Neuronal stem cell (in vitro differentiated cells): Measurements from ENCODE around the gene HIPK1.

Experiments used
- DNase-seq: peaks from one replicate; pipeline ENCODE4 v3.0.0-alpha.2; 2013; ENCODE audit warnings: low spot score
- H2AFZ ChIP-seq: one replicate; pipeline ENCODE4 v1.6.1; 2013; ENCODE audit warnings: mild to moderate bottlenecking, low read length, inconsistent platforms
- H2AK5ac ChIP-seq: 2 replicates; pipeline ENCODE4 v1.6.1; 2013; ENCODE audit warnings: low read depth, mild to moderate bottlenecking, inconsistent platforms, low read length, moderate library complexity, mixed read lengths
- H2BK120ac ChIP-seq: 2 replicates; pipeline ENCODE4 v1.6.1; 2013; ENCODE audit warnings: low read depth, mild to moderate bottlenecking, inconsistent platforms, low read length, moderate library complexity, mixed read lengths
- H2BK12ac ChIP-seq: one replicate; pipeline ENCODE4 v1.6.1; 2013; ENCODE audit warnings: low read length, inconsistent platforms
- H2BK15ac ChIP-seq: 2 replicates; pipeline ENCODE4 v1.6.1; 2013; ENCODE audit warnings: mild to moderate bottlenecking, low read length, inconsistent platforms, mixed read lengths
- H2BK5ac ChIP-seq: one replicate; pipeline ENCODE4 v1.6.1; 2013; ENCODE audit warnings: inconsistent platforms, mild to moderate bottlenecking, low read length, moderate library complexity
- H3K14ac ChIP-seq: one replicate; pipeline ENCODE4 v1.6.1; 2013; ENCODE audit warnings: low read length, inconsistent platforms
- H3K18ac ChIP-seq: 2 replicates; pipeline ENCODE4 v1.6.1; 2013; ENCODE audit warnings: low read length, inconsistent platforms
- H3K23ac ChIP-seq: 2 replicates; pipeline ENCODE4 v1.6.1; 2013; ENCODE audit warnings: low read depth, mild to moderate bottlenecking, mixed read lengths, low read length, inconsistent platforms; ENCODE audit not compliant: poor library complexity
- H3K27ac ChIP-seq: replicated peaks from 3 replicates; pipeline ENCODE4 v1.5.1; 2013; ENCODE audit warnings: low read length, inconsistent platforms
- H3K27me3 ChIP-seq, 3 experiments: 2 replicates each; pipeline ENCODE4 v1.6.1; 2013; ENCODE audit warnings: low read length in 3 of 3, mild to moderate bottlenecking in 2 of 3, inconsistent platforms in 1 of 3, low read depth in 1 of 3, mixed read lengths in 1 of 3, moderate library complexity in 1 of 3; ENCODE audit not compliant: control insufficient read depth in 3 of 3, insufficient read depth in 3 of 3
- H3K36me3 ChIP-seq, 2 donors: replicated peaks in 1 of 2; 2 replicates each; pipeline ENCODE4 v1.6.1; 2013; ENCODE audit warnings: low read length in 2 of 2; ENCODE audit not compliant: control insufficient read depth in 2 of 2, insufficient read depth in 2 of 2
- H3K4ac ChIP-seq: 2 replicates; pipeline ENCODE4 v1.6.1; 2013; ENCODE audit warnings: inconsistent platforms, mild to moderate bottlenecking, low read length, moderate library complexity
- H3K4me1 ChIP-seq, 2 donors: 1 replicate in 1 of 2; 2 replicates in 1 of 2; pipeline ENCODE4 v1.6.1; 2013; ENCODE audit warnings: low read length in 2 of 2, low read depth in 1 of 2; ENCODE audit not compliant: control insufficient read depth in 2 of 2, insufficient read depth in 1 of 2
- H3K4me2 ChIP-seq: one replicate; pipeline ENCODE4 v1.6.1; 2013; ENCODE audit warnings: mild to moderate bottlenecking, low read length, inconsistent platforms; ENCODE audit not compliant: insufficient read depth, poor library complexity, severe bottlenecking
- H3K4me3 ChIP-seq, 2 donors: 2 replicates each; pipeline ENCODE4 v1.5.1; 2013; ENCODE audit warnings: low read length in 2 of 2, mild to moderate bottlenecking in 2 of 2, inconsistent platforms in 1 of 2, moderate library complexity in 1 of 2
- H3K79me1 ChIP-seq: one replicate; pipeline ENCODE4 v1.6.1; 2013; ENCODE audit warnings: low read depth, mild to moderate bottlenecking, inconsistent platforms, low read length, moderate library complexity
- H3K9ac ChIP-seq: one replicate; pipeline ENCODE4 v1.6.1; 2013; ENCODE audit warnings: mild to moderate bottlenecking, low read depth, low read length, inconsistent platforms; ENCODE audit not compliant: poor library complexity
- H3K9me3 ChIP-seq, 2 donors: replicated peaks in 1 of 2; 2 replicates each; pipeline versions ENCODE3 to v1.6.1; 2013; ENCODE audit warnings: low read length in 2 of 2, mild to moderate bottlenecking in 2 of 2, inconsistent platforms in 1 of 2, low read depth in 1 of 2, mixed read lengths in 1 of 2, moderate library complexity in 1 of 2; ENCODE audit not compliant: control insufficient read depth in 2 of 2, insufficient read depth in 1 of 2
- H4K8ac ChIP-seq: one replicate; pipeline ENCODE4 v1.6.1; 2013; ENCODE audit warnings: low read depth, mild to moderate bottlenecking, inconsistent platforms, low read length, moderate library complexity
- H4K91ac ChIP-seq: one replicate; pipeline ENCODE4 v1.6.1; 2013; ENCODE audit warnings: low read length, low read depth, mild to moderate bottlenecking, inconsistent platforms; ENCODE audit not compliant: poor library complexity
- WGBS, 2 donors: extraction: QIAGEN DNeasy Blood & Tissue Kit; methylation state at CpG; one replicate each; pipeline ENCODE4 v1.1.7; 2013; ENCODE audit warnings: missing lambda C conversion rate in 2 of 2, mixed read lengths in 1 of 2; ENCODE audit not compliant: insufficient read length in 2 of 2, insufficient replicate concordance in 1 of 2; ENCODE audit errors: extremely low coverage in 2 of 2; 5-methylcytosine and 5-hydroxymethylcytosine counted together

Gene HIPK1

DNA sequence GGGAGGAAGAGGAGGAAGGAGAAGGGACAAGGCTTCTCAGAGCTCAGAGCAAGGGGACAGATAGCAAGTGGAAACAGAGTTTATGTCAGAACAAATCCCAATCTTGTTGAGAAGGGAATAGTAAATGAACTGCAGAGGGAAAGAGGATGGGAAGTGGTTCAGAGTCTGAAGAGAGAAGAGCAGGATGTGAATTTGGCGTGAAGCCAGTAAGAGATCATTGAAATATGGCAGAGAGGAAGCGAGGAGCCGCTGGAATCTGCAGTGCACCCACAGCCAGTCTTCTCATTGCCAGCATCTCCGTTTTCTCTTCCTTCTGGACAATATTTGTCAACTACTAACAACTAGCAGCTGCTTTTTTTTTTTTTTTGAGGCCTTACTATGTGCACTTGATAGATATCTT lies 69.2 kb downstream of the HIPK1 start:
- no peak overlapping the region for H2BK12ac ChIP-seq
- no peak overlapping the region for H3K4me3 ChIP-seq
- no peak overlapping the region for H3K4ac ChIP-seq
- no peak overlapping the region for H3K14ac ChIP-seq
- no peak overlapping the region for H2BK5ac ChIP-seq
- H2BK15ac ChIP-seq: no peak overlapping the region
- H2BK120ac ChIP-seq: no peak overlapping the region
- no peak for DNase-seq
- H3K9ac ChIP-seq: no peak overlapping the region
- no peaks in the 10 kb centered on the region for H3K36me3 ChIP-seq
- H3K18ac ChIP-seq: no peak overlapping the region
- no peak overlapping the region for H2AK5ac ChIP-seq
- H3K79me1 ChIP-seq: no peaks in the 10 kb centered on the region
- no CpG with 5 or more reads among the region's 4 CpGs for WGBS, 2 donors
- no peaks in the 10 kb centered on the region for H3K27me3 ChIP-seq
- H3K4me1 ChIP-seq: peaks cover 5 to 12% of the 10 kb centered on the region in 2 donors
- no peak overlapping the region for H3K23ac ChIP-seq
- no peak overlapping the region for H4K8ac ChIP-seq
- H4K91ac ChIP-seq: no peak overlapping the region
- peaks cover 3% of the 10 kb centered on the region in 2 donors for H3K9me3 ChIP-seq
- H3K27ac ChIP-seq: no peak overlapping the region
- H2AFZ ChIP-seq: no peak overlapping the region
- H3K4me2 ChIP-seq: no peak overlapping the region

DNA sequence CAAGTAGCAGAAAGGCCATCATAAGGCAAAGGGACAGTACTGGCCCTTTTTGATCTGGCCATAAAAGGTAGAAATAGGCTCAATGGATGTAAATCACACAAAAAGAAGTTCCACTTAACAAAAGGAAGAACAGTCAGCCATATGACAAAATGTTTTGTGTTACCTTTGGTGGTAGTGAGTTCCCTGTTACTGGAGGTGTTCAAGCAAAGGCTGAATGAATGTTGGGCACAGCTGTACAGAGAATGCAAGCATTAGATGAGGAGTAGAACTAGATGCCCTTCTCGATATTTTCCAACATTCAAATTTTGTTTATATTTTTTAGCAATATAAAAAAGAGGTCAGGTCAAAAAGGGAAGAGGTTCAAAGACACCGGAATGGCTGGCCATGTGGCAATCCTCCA lies 70.1 kb downstream of the HIPK1 start:
- no peaks in the 10 kb centered on the region for H3K27me3 ChIP-seq
- H2AFZ ChIP-seq: no peak overlapping the region
- H2BK12ac ChIP-seq: no peak overlapping the region
- peaks cover 5 to 13% of the 10 kb centered on the region in 2 donors for H3K4me1 ChIP-seq
- no CpG with 5 or more reads among the region's 2 CpGs for WGBS, 2 donors
- H3K4ac ChIP-seq: no peak overlapping the region
- H3K27ac ChIP-seq: no peak overlapping the region
- peaks cover 0 to 3% of the 10 kb centered on the region in 2 donors for H3K9me3 ChIP-seq
- no peak overlapping the region for H3K4me3 ChIP-seq
- DNase-seq: no peak
- no peak overlapping the region for H2AK5ac ChIP-seq
- H2BK120ac ChIP-seq: no peak overlapping the region
- H3K4me2 ChIP-seq: no peak overlapping the region
- no peaks in the 10 kb centered on the region for H3K79me1 ChIP-seq
- H4K8ac ChIP-seq: no peak overlapping the region
- no peak overlapping the region for H3K23ac ChIP-seq
- H3K14ac ChIP-seq: no peak overlapping the region
- H3K36me3 ChIP-seq: no peaks in the 10 kb centered on the region
- H4K91ac ChIP-seq: no peak overlapping the region
- no peak overlapping the region for H3K9ac ChIP-seq
- H3K18ac ChIP-seq: no peak overlapping the region
- no peak overlapping the region for H2BK5ac ChIP-seq
- no peak overlapping the region for H2BK15ac ChIP-seq

GRCh38 chr1:113999799-114000198 lies 70.7 kb downstream of the HIPK1 start:
- H3K4me3 ChIP-seq: no peak overlapping the region
- no peak overlapping the region for H3K9ac ChIP-seq
- no peak overlapping the region for H3K4ac ChIP-seq
- H3K23ac ChIP-seq: no peak overlapping the region
- no peaks in the 10 kb centered on the region for H3K27me3 ChIP-seq
- no peak overlapping the region for H3K18ac ChIP-seq
- no peak overlapping the region for H2BK15ac ChIP-seq
- H3K4me2 ChIP-seq: no peak overlapping the region
- no peak for DNase-seq
- no peak overlapping the region for H2AFZ ChIP-seq
- no peak overlapping the region for H4K91ac ChIP-seq
- H3K79me1 ChIP-seq: no peaks in the 10 kb centered on the region
- H3K9me3 ChIP-seq: peaks cover 0 to 3% of the 10 kb centered on the region in 2 donors
- no peak overlapping the region for H2BK12ac ChIP-seq
- H2BK5ac ChIP-seq: no peak overlapping the region
- H2AK5ac ChIP-seq: no peak overlapping the region
- H3K4me1 ChIP-seq: peaks cover 5 to 13% of the 10 kb centered on the region in 2 donors
- no CpG with 5 or more reads among the region's 2 CpGs for WGBS, 2 donors
- H3K27ac ChIP-seq: no peak overlapping the region
- no peak overlapping the region for H3K14ac ChIP-seq
- no peak overlapping the region for H4K8ac ChIP-seq
- H2BK120ac ChIP-seq: no peak overlapping the region
- H3K36me3 ChIP-seq: no peaks in the 10 kb centered on the region

DNA sequence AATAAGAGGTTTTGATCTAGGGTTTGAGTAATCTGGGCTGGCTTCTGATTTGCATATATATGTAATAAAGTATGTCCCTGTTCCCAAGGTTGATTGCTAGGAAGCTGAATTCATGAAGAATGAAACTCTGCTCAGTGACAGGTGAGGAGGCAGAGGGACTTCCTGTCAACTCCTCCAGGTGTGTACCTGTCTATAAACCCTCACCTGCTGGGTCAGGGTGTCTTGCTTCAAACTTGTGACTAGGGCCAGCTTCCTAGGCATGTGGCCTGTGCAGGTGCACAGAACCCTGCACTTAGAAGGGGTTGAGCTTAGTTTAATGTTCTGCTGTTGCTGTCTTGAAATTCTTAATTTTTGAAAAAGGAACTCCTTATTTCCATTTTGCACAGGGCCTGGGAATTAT lies 71.3 kb downstream of the HIPK1 start:
- Histone ChIP-seq H2AFZ (no peak overlapping the region), H3K4me3 (no peak overlapping the region), H2BK15ac (no peak overlapping the region), H4K91ac (no peak overlapping the region), H3K23ac (no peak overlapping the region), H2AK5ac (no peak overlapping the region), H3K4me1 (peaks cover 5 to 13% of the 10 kb centered on the region in 2 donors), H3K9ac (no peak overlapping the region), H2BK5ac (no peak overlapping the region), H3K36me3 (no peaks in the 10 kb centered on the region), H2BK12ac (no peak overlapping the region), H3K14ac (no peak overlapping the region), H3K79me1 (no peaks in the 10 kb centered on the region), H3K18ac (no peak overlapping the region), H3K9me3 (peaks cover 0 to 3% of the 10 kb centered on the region in 2 donors), H3K4me2 (no peak overlapping the region), H3K4ac (no peak overlapping the region), H4K8ac (no peak overlapping the region), H3K27ac (no peak overlapping the region), H3K27me3 (no peaks in the 10 kb centered on the region), H2BK120ac (no peak overlapping the region)
- no peak for DNase-seq
